ENCODE measurements around the gene CALCOCO2. TPM values are rescaled to one million over a fixed set of nuclear protein-coding genes. Genes with fewer than 3 reads are reported as not detected.

Gene CALCOCO2
- total and polyA plus RNA-seq, 2 of the 13 experiments (the other 11 are each of a cell fraction or from before 2014, with no cell fraction given), result 72.9 to 111 TPM

GRCh38 chr17:48871551-48872351, 40.9 kb downstream of the CALCOCO2 start (continued):
- peak; percentile 79 to 86 for TF ChIP-seq HMGXB4 (CRISPR knock-in tag; IDR thresholded peaks at IDR 0.05; ENCODE audit: borderline replicate concordance in 1 of 2, low read depth in 1 of 2)
- TF ChIP-seq ZNF234 (CRISPR knock-in tag; conservative IDR thresholded peaks at IDR 0.05), result no peak
- no peak for TF ChIP-seq ZNF576 (CRISPR knock-in tag; IDR thresholded peaks at IDR 0.05)
- TF ChIP-seq NPAS2 (CRISPR knock-in tag; IDR thresholded peaks at IDR 0.05; ENCODE audit: borderline replicate concordance), result no peak
- peak; percentile 84 for TF ChIP-seq ZNF230 (CRISPR knock-in tag; IDR thresholded peaks at IDR 0.05)
- peak; percentile 64 for TF ChIP-seq ZNF629 (CRISPR knock-in tag; conservative IDR thresholded peaks at IDR 0.05)
- peak; percentile 99 for TF ChIP-seq ZBTB7B (CRISPR knock-in tag; IDR thresholded peaks at IDR 0.05)
- TF ChIP-seq SKI (IDR thresholded peaks at IDR 0.05; ENCODE audit: partially characterized antibody), result peak; percentile 83
- peak in 1 of 2 experiments; percentile 78; a peak in 1 of 4 replicates for TF ChIP-seq ATF4 (CRISPR knock-in tag; IDR thresholded peaks at IDR 0.05)
- TF ChIP-seq ZNF512B (CRISPR knock-in tag; IDR thresholded peaks at IDR 0.05; ENCODE audit: borderline replicate concordance), result 0 out of 2 replicates have a peak, but pooled peaks have one; percentile 24
- peak; percentile 98 for TF ChIP-seq TBX2 (CRISPR knock-in tag; IDR thresholded peaks at IDR 0.05; ENCODE audit: borderline replicate concordance)
- TF ChIP-seq ATF7-NPFF (CRISPR knock-in tag; IDR thresholded peaks at IDR 0.05; ENCODE audit: low read depth), result peak; percentile 91
- no peak for TF ChIP-seq ZNF781 (CRISPR knock-in tag; IDR thresholded peaks at IDR 0.05; ENCODE audit: borderline replicate concordance, not compliant biosample characterization)
- no peak; the same call in 1 of the 2 replicates for TF ChIP-seq ZNF737 (CRISPR knock-in tag; IDR thresholded peaks at IDR 0.05; ENCODE audit: borderline replicate concordance)
- TF ChIP-seq SP1 (IDR thresholded peaks at IDR 0.05), result no peak
- TF ChIP-seq SP1 (CRISPR knock-in tag; IDR thresholded peaks at IDR 0.05), result peak; percentile 52
- peak; percentile 99 for TF ChIP-seq ZNF121 (CRISPR knock-in tag; IDR thresholded peaks at IDR 0.05)
- TF ChIP-seq ZNF143 (CRISPR knock-in tag; IDR thresholded peaks at IDR 0.05), result peak; percentile 48; the same call in 1 of the 2 replicates
- peak; percentile 99 for TF ChIP-seq RELA (CRISPR knock-in tag; IDR thresholded peaks at IDR 0.05)
- TF ChIP-seq ZBTB7A (CRISPR knock-in tag; IDR thresholded peaks at IDR 0.05), result peak; percentile 88; the same call in 1 of the 2 replicates
- TF ChIP-seq ZNF354B (CRISPR knock-in tag; IDR thresholded peaks at IDR 0.05), result no peak; the same call in 1 of the 2 replicates
- TF ChIP-seq YEATS4 (CRISPR knock-in tag; IDR thresholded peaks at IDR 0.05; ENCODE audit: borderline replicate concordance), result peak; percentile 57; the same call in 1 of the 2 replicates
- TF ChIP-seq ZNF546 (CRISPR knock-in tag; conservative IDR thresholded peaks at IDR 0.05), result peak; percentile 88
